ENCODE measurements around the gene TMCC2. TPM values are rescaled to one million over a fixed set of nuclear protein-coding genes. Genes with fewer than 3 reads are reported as not detected.
A peak's percentile ranks its signal among the peaks of the same experiment; 100 is the strongest.

TMCC2 gene
- total and polyA plus RNA-seq, 10 donors: 0.74 to 146 (median 7.7) TPM

- Histone ChIP-seq H3K27me3 (replicated peaks in 1 of 7) (no peaks in the 10 kb centered on the region), H3K36me3 (peaks cover 0 to 35% (median 10%) of the 10 kb centered on the region in 6 donors), H3K4me1 (peaks cover 4 to 88% (median 48%) of the 10 kb centered on the region in 6 donors), H3K9me3 (no peaks in the 10 kb centered on the region), H3K27ac (no peak overlapping the region), H3K4me3 (no peak overlapping the region)
- intact Hi-C loops (cut with DNase I; ENCODE audit: low total_unique reads): no loop called here
- DNase-seq: no peak
- WGBS, 5 donors: 54 to 90% (median 84%) methylated on average over 2 of the region's 2 CpGs
- TF ChIP-seq CTCF (IDR thresholded peaks at IDR 0.05 in 8 of 11, conservative IDR thresholded peaks at IDR 0.05 in 3 of 11) (no peak), POLR2A (IDR thresholded peaks at IDR 0.05) (no peak), POLR2AphosphoS5 (IDR thresholded peaks at IDR 0.05) (no peak)
Measured at GRCh38 chr1:205188596-205188995, 39.1 kb upstream of the TMCC2 start.

- no peak for DNase-seq
- WGBS, 5 donors: 26 to 45% (median 31%) methylated on average over 2 of the region's 2 CpGs
- H3K36me3 ChIP-seq: peaks cover 0 to 35% (median 10%) of the 10 kb centered on the region in 6 donors
Measured at GRCh38 chr1:205189131-205189530, 38.6 kb upstream of the TMCC2 start.

GRCh38 chr1:205190845-205191577, 36.7 kb upstream of the TMCC2 start:
- WGBS, 5 donors: 69 to 84% (median 75%) methylated on average over 9 of the region's 9 CpGs
- no peak for DNase-seq
- Histone ChIP-seq H3K9me3 (no peaks in the 10 kb centered on the region), H3K4me1 (peaks cover 4 to 78% (median 44%) of the 10 kb centered on the region in 6 donors), H3K4me3 (no peak overlapping the region), H3K27me3 (replicated peaks in 1 of 7) (no peaks in the 10 kb centered on the region), H3K36me3 (peaks cover 0 to 18% (median 6%) of the 10 kb centered on the region in 6 donors), H3K27ac (peak overlapping the region in 2 of 8 donors; percentile 12 to 32)
- intact Hi-C loops (cut with DNase I; ENCODE audit: low total_unique reads): no loop called here
- TF ChIP-seq POLR2AphosphoS5 (IDR thresholded peaks at IDR 0.05): no peak
- TF ChIP-seq CTCF (IDR thresholded peaks at IDR 0.05 in 8 of 11, conservative IDR thresholded peaks at IDR 0.05 in 3 of 11): no peak
- no peak for TF ChIP-seq POLR2A (IDR thresholded peaks at IDR 0.05)

More at GRCh38 chr1:205189131-205189530, 38.6 kb upstream of the TMCC2 start:
- H3K27me3 ChIP-seq (replicated peaks in 1 of 7): no peaks in the 10 kb centered on the region
- H3K27ac ChIP-seq: peak overlapping the region in 1 of 8 donors; percentile 39
- TF ChIP-seq POLR2AphosphoS5 (IDR thresholded peaks at IDR 0.05) (no peak), CTCF (IDR thresholded peaks at IDR 0.05 in 8 of 11, conservative IDR thresholded peaks at IDR 0.05 in 3 of 11) (no peak), POLR2A (IDR thresholded peaks at IDR 0.05) (no peak)
- H3K4me3 ChIP-seq: no peak overlapping the region
- intact Hi-C loops (cut with DNase I; ENCODE audit: low total_unique reads): no loop called here
- peaks cover 4 to 86% (median 46%) of the 10 kb centered on the region in 6 donors for H3K4me1 ChIP-seq
- no peaks in the 10 kb centered on the region for H3K9me3 ChIP-seq

GRCh38 chr1:205191622-205192021, 36.1 kb upstream of the TMCC2 start:
- WGBS, 5 donors: 44 to 70% (median 62%) methylated on average over 2 of the region's 2 CpGs
- no peaks in the 10 kb centered on the region for H3K27me3 ChIP-seq (replicated peaks in 1 of 7)
- peak overlapping the region in 1 of 8 donors; percentile 32 for H3K27ac ChIP-seq
- H3K4me3 ChIP-seq: no peak overlapping the region
- peaks cover 4 to 72% (median 44%) of the 10 kb centered on the region in 6 donors for H3K4me1 ChIP-seq
- intact Hi-C loops (cut with DNase I; ENCODE audit: low total_unique reads): no loop called here
- no peaks in the 10 kb centered on the region for H3K9me3 ChIP-seq
- no peak for DNase-seq
- H3K36me3 ChIP-seq: peaks cover 0 to 12% (median 6%) of the 10 kb centered on the region in 6 donors
- TF ChIP-seq POLR2A (IDR thresholded peaks at IDR 0.05) (no peak), POLR2AphosphoS5 (IDR thresholded peaks at IDR 0.05) (no peak), CTCF (IDR thresholded peaks at IDR 0.05 in 8 of 11, conservative IDR thresholded peaks at IDR 0.05 in 3 of 11) (no peak)

All from spleen (tissue), 11 donors.